Body of pancreas (tissue), 4 donors: ENCODE measurements around the gene SLC17A7.
A peak's percentile ranks its signal among the peaks of the same experiment; 100 is the strongest.

ENCODE experiments used
- CTCF ChIP-seq, 7 experiments: fragments of 450-650 bp in 4 of 7; fragments of 200-600 bp in 3 of 7; sonication (generic) in 3 of 7; IDR thresholded peaks; one replicate each; pipeline ENCODE4 v1.5.1; 2016 to 2019; ENCODE audit warnings: antibody characterized with exemption in 7 of 7
- POLR2A ChIP-seq, 3 donors: fragments of 450-650 bp; IDR thresholded peaks; one replicate each; pipeline ENCODE4 v1.6.1; 2016; ENCODE audit warnings: antibody characterized with exemption in 3 of 3, mild to moderate bottlenecking in 2 of 3

- peak in 2 of 7 experiments; percentile 6 to 22 for TF ChIP-seq CTCF (IDR thresholded peaks at IDR 0.05)
- no peak for TF ChIP-seq POLR2A (IDR thresholded peaks at IDR 0.05)
Observed at GRCh38 chr19:49469828-49470614, 28.7 kb upstream of the SLC17A7 start.
